Keratinocyte (primary cell): ENCODE measurements around the gene DNAJC24. TPM values are rescaled to one million over a fixed set of nuclear protein-coding genes. Genes with fewer than 3 reads are reported as not detected.

Source experiments
- DNase-seq: peaks from one replicate; pipeline ENCODE4 v3.0.0-alpha.2; 2011; ENCODE audit warnings: low read depth, missing footprints, low spot score
- FAIRE-seq: peaks from 2 replicates; lab custom pipeline; 2011; peaks lifted over from hg19 to GRCh38; lab: Jason Lieb, UNC
- H2AFZ ChIP-seq: 2 replicates; pipeline ENCODE4 v1.6.0; 2012; ENCODE audit warnings: low read length, control low read depth, inconsistent platforms; ENCODE audit not compliant: control insufficient read depth
- H3K27ac ChIP-seq: 2 replicates; pipeline ENCODE4 v1.5.1; 2011; ENCODE audit warnings: low read length; ENCODE audit not compliant: control insufficient read depth, insufficient read depth
- H3K27me3 ChIP-seq: 3 replicates; pipeline ENCODE4 v1.6.0; 2011; ENCODE audit warnings: low read length; ENCODE audit not compliant: control insufficient read depth, insufficient read depth; ENCODE audit errors: extremely low read depth
- H3K36me3 ChIP-seq, 2 experiments: 2 replicates in 1 of 2; 3 replicates in 1 of 2; pipeline ENCODE4 v1.5.1; 2011; ENCODE audit warnings: low read length in 2 of 2, mild to moderate bottlenecking in 1 of 2; ENCODE audit not compliant: control insufficient read depth in 2 of 2, insufficient read depth in 2 of 2; ENCODE audit errors: extremely low read depth in 1 of 2
- H3K4me1 ChIP-seq: 3 replicates; pipeline ENCODE4 v1.5.1; 2011; ENCODE audit warnings: low read length; ENCODE audit not compliant: control insufficient read depth, insufficient read depth; ENCODE audit errors: extremely low read depth
- H3K4me2 ChIP-seq: 3 replicates; pipeline ENCODE4 v1.6.0; 2011; ENCODE audit warnings: low read depth, low read length; ENCODE audit not compliant: control insufficient read depth, insufficient read depth; ENCODE audit errors: extremely low read depth
- H3K4me3 ChIP-seq, 3 experiments: fragments of 200-600 bp in 1 of 3; sonication (generic) in 1 of 3; 2 replicates in 2 of 3; 3 replicates in 1 of 3; pipeline ENCODE4 v1.5.1; 2011 to 2016; ENCODE audit warnings: low read length in 3 of 3, mild to moderate bottlenecking in 3 of 3, control low read depth in 2 of 3, inconsistent platforms in 1 of 3, low read depth in 1 of 3, mixed read lengths in 1 of 3, mixed run types in 1 of 3, moderate library complexity in 1 of 3; ENCODE audit not compliant: control insufficient read depth in 2 of 3, insufficient read depth in 2 of 3; ENCODE audit errors: extremely low read depth in 1 of 3
- H3K79me2 ChIP-seq: 2 replicates; pipeline ENCODE4 v1.6.0; 2012; ENCODE audit warnings: low read length; ENCODE audit not compliant: control insufficient read depth, insufficient read depth
- H3K9ac ChIP-seq: 3 replicates; pipeline ENCODE4 v1.6.0; 2011; ENCODE audit warnings: low read length; ENCODE audit not compliant: control insufficient read depth, insufficient read depth; ENCODE audit errors: extremely low read depth
- H3K9me1 ChIP-seq: 3 replicates; pipeline ENCODE4 v1.6.0; 2011; ENCODE audit warnings: low read length; ENCODE audit not compliant: control insufficient read depth, insufficient read depth; ENCODE audit errors: extremely low read depth
- H3K9me3 ChIP-seq: 2 replicates; pipeline ENCODE4 v1.5.1; 2012; ENCODE audit warnings: low read depth, low read length; ENCODE audit not compliant: control insufficient read depth
- H4K20me1 ChIP-seq: 3 replicates; pipeline ENCODE4 v1.6.0; 2011; ENCODE audit warnings: low read length; ENCODE audit not compliant: control insufficient read depth, insufficient read depth; ENCODE audit errors: extremely low read depth
- EZH2 ChIP-seq: IDR thresholded peaks from one replicate; pipeline ENCODE4 v1.6.1; 2012; ENCODE audit warnings: inconsistent platforms, mild to moderate bottlenecking, low read length, moderate library complexity
- dilution Hi-C: fragments of 300-500 bp; cut with MboI; formaldehyde crosslinking; loops from one replicate; pipeline ENCODE4 v1.7.0; 2020; ENCODE audit warnings: low sequenced_read_pairs; ENCODE audit not compliant: extremely low pct_ligation_motif_present
- polyA plus RNA-seq, 5 experiments: library from polyadenylated mRNA; depleted of rRNA in 3 of 5; stranded (reverse) in 3 of 5; stranded (forward) in 1 of 5; unstranded in 1 of 5; fragments of >200 nt; gene quantifications; 1 replicate in 1 of 5; 2 replicates in 3 of 5; 3 replicates in 1 of 5; pipeline versions ENCODE4 v1.2.1 to v1.2.3, GENCODE V29; 2011 to 2012; ENCODE audit warnings: missing spikeins in 2 of 5, low read depth in 1 of 5, low replicate concordance in 1 of 5
- TF ChIP-seq, protein P1 (sequence below), 3 experiments: IDR thresholded peaks in 1 of 3; conservative IDR thresholded peaks in 1 of 3; optimal IDR thresholded peaks in 1 of 3; 2 replicates in 2 of 3; 3 replicates in 1 of 3; pipeline versions ENCODE3 to v1.5.1; 2011; ENCODE audit warnings: low read length in 3 of 3, mild to moderate bottlenecking in 3 of 3, moderate library complexity in 2 of 3, control low read depth in 1 of 3, inconsistent platforms in 1 of 3; ENCODE audit not compliant: insufficient read depth in 2 of 3; ENCODE audit errors: extremely low read depth in 1 of 3

The DNAJC24 gene
- polyA plus RNA-seq, 1 donor (not counting 4 experiments of a cell fraction or from before 2014, with no cell fraction given): 30.3 TPM

DNA sequence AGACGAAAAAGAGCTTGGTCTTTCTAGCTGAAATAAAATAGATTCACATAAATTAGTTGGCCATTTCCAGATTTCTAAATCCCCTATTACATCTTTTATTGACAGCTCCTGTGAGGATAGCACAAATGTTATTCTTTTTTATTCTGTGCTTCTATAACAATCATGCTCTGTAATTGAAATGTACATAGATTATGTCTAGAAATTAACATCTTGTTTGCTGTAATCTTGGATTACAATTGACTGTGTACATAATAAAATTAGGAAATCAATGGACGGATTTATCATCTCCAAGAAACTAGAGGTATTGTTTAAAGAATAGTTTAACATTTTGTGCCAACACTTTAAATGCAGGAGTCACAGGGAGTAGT is 108.5 kb downstream of the DNAJC24 start:
- Histone ChIP-seq H3K27me3 (no peaks in the 10 kb centered on the region), H3K4me3 (no peak overlapping the region), H3K9me3 (no peaks in the 10 kb centered on the region), H3K79me2 (peaks cover 2% of the 10 kb centered on the region), H3K9ac (no peak overlapping the region), H2AFZ (no peak overlapping the region), H3K4me2 (no peak overlapping the region), H3K36me3 (no peaks in the 10 kb centered on the region), H3K27ac (no peak overlapping the region), H3K9me1 (no peaks in the 10 kb centered on the region), H4K20me1 (peaks cover 3% of the 10 kb centered on the region), H3K4me1 (no peaks in the 10 kb centered on the region)
- FAIRE-seq (no peak), DNase-seq (no peak)
- TF ChIP-seq, protein P1, sequence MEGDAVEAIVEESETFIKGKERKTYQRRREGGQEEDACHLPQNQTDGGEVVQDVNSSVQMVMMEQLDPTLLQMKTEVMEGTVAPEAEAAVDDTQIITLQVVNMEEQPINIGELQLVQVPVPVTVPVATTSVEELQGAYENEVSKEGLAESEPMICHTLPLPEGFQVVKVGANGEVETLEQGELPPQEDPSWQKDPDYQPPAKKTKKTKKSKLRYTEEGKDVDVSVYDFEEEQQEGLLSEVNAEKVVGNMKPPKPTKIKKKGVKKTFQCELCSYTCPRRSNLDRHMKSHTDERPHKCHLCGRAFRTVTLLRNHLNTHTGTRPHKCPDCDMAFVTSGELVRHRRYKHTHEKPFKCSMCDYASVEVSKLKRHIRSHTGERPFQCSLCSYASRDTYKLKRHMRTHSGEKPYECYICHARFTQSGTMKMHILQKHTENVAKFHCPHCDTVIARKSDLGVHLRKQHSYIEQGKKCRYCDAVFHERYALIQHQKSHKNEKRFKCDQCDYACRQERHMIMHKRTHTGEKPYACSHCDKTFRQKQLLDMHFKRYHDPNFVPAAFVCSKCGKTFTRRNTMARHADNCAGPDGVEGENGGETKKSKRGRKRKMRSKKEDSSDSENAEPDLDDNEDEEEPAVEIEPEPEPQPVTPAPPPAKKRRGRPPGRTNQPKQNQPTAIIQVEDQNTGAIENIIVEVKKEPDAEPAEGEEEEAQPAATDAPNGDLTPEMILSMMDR (optimal IDR thresholded peaks at IDR 0.05 in 1 of 3, IDR thresholded peaks at IDR 0.05 in 1 of 3, conservative IDR thresholded peaks at IDR 0.05 in 1 of 3; ENCODE audit: extremely low read depth in 1 of 3, insufficient read depth in 2 of 3, low read length in 3 of 3): no peak
- no peak for TF ChIP-seq EZH2
- dilution Hi-C loops: no loop called here

DNA sequence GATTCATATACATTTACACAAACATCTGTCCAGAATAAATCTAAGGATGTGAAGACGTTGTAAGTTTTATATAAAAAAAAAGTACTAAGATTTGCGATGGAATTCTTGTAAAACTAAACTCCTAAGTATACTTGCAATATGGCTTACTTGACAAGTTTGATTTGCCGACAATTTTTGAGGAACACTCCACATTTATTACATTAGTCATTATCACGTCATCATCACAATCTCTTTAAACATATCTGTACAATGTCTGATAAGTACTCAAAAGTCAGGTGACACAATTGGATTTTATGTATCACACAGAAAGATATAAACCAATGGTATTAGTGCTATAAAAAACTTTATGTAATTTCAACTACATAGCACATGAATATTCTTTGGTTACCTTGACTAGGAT is 109.4 kb downstream of the DNAJC24 start:
- no peaks in the 10 kb centered on the region for H3K9me3 ChIP-seq
- no peak overlapping the region for H2AFZ ChIP-seq
- H4K20me1 ChIP-seq: peaks cover 3% of the 10 kb centered on the region
- no peak overlapping the region for H3K9ac ChIP-seq
- dilution Hi-C loops: no loop called here
- FAIRE-seq (no peak), DNase-seq (no peak)
- no peak overlapping the region for H3K27ac ChIP-seq
- no peaks in the 10 kb centered on the region for H3K4me1 ChIP-seq
- H3K4me2 ChIP-seq: no peak overlapping the region
- H3K4me3 ChIP-seq: no peak overlapping the region
- H3K36me3 ChIP-seq: no peaks in the 10 kb centered on the region
- no peaks in the 10 kb centered on the region for H3K27me3 ChIP-seq
- no peaks in the 10 kb centered on the region for H3K9me1 ChIP-seq
- H3K79me2 ChIP-seq: peaks cover 2% of the 10 kb centered on the region
- TF ChIP-seq, protein P1 (optimal IDR thresholded peaks at IDR 0.05 in 1 of 3, IDR thresholded peaks at IDR 0.05 in 1 of 3, conservative IDR thresholded peaks at IDR 0.05 in 1 of 3; ENCODE audit: extremely low read depth in 1 of 3, insufficient read depth in 2 of 3, low read length in 3 of 3): no peak
- no peak for TF ChIP-seq EZH2
